ENCODE results near the gene TCOF1. TPM values are rescaled to one million over a fixed set of nuclear protein-coding genes. Genes with fewer than 3 reads are reported as not detected.
"Not testable (repeated sequence)": the region's sequence is repeated elsewhere in the genome, so short reads cannot be mapped to it uniquely, and the experiment has no call there.

Gene TCOF1
- total and polyA plus RNA-seq, 2 donors (not counting 3 experiments of a cell fraction or from before 2014, with no cell fraction given) = 11.2 to 52.0 TPM

- DNase-seq (ENCODE audit: low read depth, low spot score) (no peak), FAIRE-seq (no peak)
- no peaks in the 10 kb centered on the region for H4K20me1 ChIP-seq (replicated peaks; ENCODE audit: control insufficient read depth, extremely low read depth, insufficient read depth, low read length)
- dilution Hi-C loops (cut with MboI; ENCODE audit: extremely low pct_ligation_motif_present, low sequenced_read_pairs) = no loop called here
- no peak overlapping the region for H3K27ac ChIP-seq (ENCODE audit: insufficient read depth, low read depth, low read length)
- H3K36me3 ChIP-seq (ENCODE audit: control insufficient read depth in 2 of 2, extremely low read depth in 1 of 2, insufficient read depth in 2 of 2, low read length in 2 of 2) = no peaks in the 10 kb centered on the region
- CTCF ChIA-PET = interaction anchor here (1.2 to 2.2 kb wide), 2 partner anchors 13 to 25 kb away, joined by 3 to 5 read pairs; no protein-coding TSS in a partner anchor
- H2AFZ ChIP-seq (ENCODE audit: low read depth, low read length) = no peak overlapping the region
- H3K27me3 ChIP-seq (ENCODE audit: control insufficient read depth in 2 of 2, insufficient read depth in 2 of 2, low read length in 2 of 2) = peaks cover 0 to 2% of the 10 kb centered on the region in 2 experiments
- H3K4me3 ChIP-seq (replicated peaks in 1 of 3; ENCODE audit: insufficient read depth in 1 of 3, low read depth in 1 of 3, low read length in 3 of 3) = no peak overlapping the region
- no peaks in the 10 kb centered on the region for H3K9me3 ChIP-seq (replicated peaks; ENCODE audit: control insufficient read depth, insufficient read depth, low read length)
- no peaks in the 10 kb centered on the region for H3K4me1 ChIP-seq (ENCODE audit: control insufficient read depth, extremely low read depth, insufficient read depth, low read length)
- no peaks in the 10 kb centered on the region for H3K79me2 ChIP-seq (ENCODE audit: control insufficient read depth, insufficient read depth, low read length)
- POLR2A ChIA-PET = no interaction called here
- H3K9ac ChIP-seq (replicated peaks; ENCODE audit: extremely low read depth, insufficient read depth, low read length) = no peak overlapping the region
- no TSS peak for BruUV-seq (replicated peaks)
- TF ChIP-seq JUN (IDR thresholded peaks at IDR 0.05; ENCODE audit: borderline replicate concordance, insufficient read depth, insufficient read length, low read depth) (no peak), FOS (IDR thresholded peaks at IDR 0.05; ENCODE audit: borderline replicate concordance, insufficient read depth, low read length) (no peak), POLR2AphosphoS5 (IDR thresholded peaks at IDR 0.05; ENCODE audit: insufficient read depth, low read depth, low read length) (no peak), EZH2 (IDR thresholded peaks at IDR 0.05; ENCODE audit: borderline replicate concordance, low read depth, low read length, severe bottlenecking) (no peak), MYC (IDR thresholded peaks at IDR 0.05; ENCODE audit: low read depth, low read length) (no peak), POLR2A (IDR thresholded peaks at IDR 0.05; ENCODE audit: low read depth, low read length) (no peak), GATA2 (IDR thresholded peaks at IDR 0.05; ENCODE audit: insufficient read depth, insufficient read length, low read depth, low read length) (no peak)
- TF ChIP-seq, protein P1, sequence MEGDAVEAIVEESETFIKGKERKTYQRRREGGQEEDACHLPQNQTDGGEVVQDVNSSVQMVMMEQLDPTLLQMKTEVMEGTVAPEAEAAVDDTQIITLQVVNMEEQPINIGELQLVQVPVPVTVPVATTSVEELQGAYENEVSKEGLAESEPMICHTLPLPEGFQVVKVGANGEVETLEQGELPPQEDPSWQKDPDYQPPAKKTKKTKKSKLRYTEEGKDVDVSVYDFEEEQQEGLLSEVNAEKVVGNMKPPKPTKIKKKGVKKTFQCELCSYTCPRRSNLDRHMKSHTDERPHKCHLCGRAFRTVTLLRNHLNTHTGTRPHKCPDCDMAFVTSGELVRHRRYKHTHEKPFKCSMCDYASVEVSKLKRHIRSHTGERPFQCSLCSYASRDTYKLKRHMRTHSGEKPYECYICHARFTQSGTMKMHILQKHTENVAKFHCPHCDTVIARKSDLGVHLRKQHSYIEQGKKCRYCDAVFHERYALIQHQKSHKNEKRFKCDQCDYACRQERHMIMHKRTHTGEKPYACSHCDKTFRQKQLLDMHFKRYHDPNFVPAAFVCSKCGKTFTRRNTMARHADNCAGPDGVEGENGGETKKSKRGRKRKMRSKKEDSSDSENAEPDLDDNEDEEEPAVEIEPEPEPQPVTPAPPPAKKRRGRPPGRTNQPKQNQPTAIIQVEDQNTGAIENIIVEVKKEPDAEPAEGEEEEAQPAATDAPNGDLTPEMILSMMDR (IDR thresholded peaks at IDR 0.05; ENCODE audit: extremely low read depth in 1 of 2, insufficient read depth in 1 of 2, low read depth in 1 of 2, low read length in 2 of 2) = no peak
- TF ChIP-seq, protein P2, sequence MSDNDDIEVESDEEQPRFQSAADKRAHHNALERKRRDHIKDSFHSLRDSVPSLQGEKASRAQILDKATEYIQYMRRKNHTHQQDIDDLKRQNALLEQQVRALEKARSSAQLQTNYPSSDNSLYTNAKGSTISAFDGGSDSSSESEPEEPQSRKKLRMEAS (IDR thresholded peaks at IDR 0.05; ENCODE audit: insufficient read depth, insufficient read length) = no peak
- no peaks in the 10 kb centered on the region for H3K9me1 ChIP-seq (replicated peaks; ENCODE audit: control insufficient read depth, extremely low read depth, insufficient read depth, low read length)
- intact Hi-C loops (cut with micrococcal nuclease) = no loop called here
- H3K4me2 ChIP-seq (ENCODE audit: insufficient read depth, low read length) = no peak overlapping the region
These were observed 65.3 kb downstream of the TCOF1 start for GRCh38 chr5:150422758-150423157.

GRCh38 chr5:150426165-150426564, 68.7 kb downstream of the TCOF1 start:
- FAIRE-seq; dilution Hi-C loops (cut with MboI; ENCODE audit: extremely low pct_ligation_motif_present, low sequenced_read_pairs); DNase-seq (ENCODE audit: low read depth, low spot score); H3K9me3 ChIP-seq (replicated peaks; ENCODE audit: control insufficient read depth, insufficient read depth, low read length); H3K79me2 ChIP-seq (ENCODE audit: control insufficient read depth, insufficient read depth, low read length); BruUV-seq (replicated peaks); H4K20me1 ChIP-seq (replicated peaks; ENCODE audit: control insufficient read depth, extremely low read depth, insufficient read depth, low read length); POLR2A ChIA-PET; H3K4me1 ChIP-seq (ENCODE audit: control insufficient read depth, extremely low read depth, insufficient read depth, low read length); H3K9ac ChIP-seq (replicated peaks; ENCODE audit: extremely low read depth, insufficient read depth, low read length); H3K9me1 ChIP-seq (replicated peaks; ENCODE audit: control insufficient read depth, extremely low read depth, insufficient read depth, low read length); H3K4me3 ChIP-seq (replicated peaks in 1 of 3; ENCODE audit: insufficient read depth in 1 of 3, low read depth in 1 of 3, low read length in 3 of 3); H3K36me3 ChIP-seq (ENCODE audit: control insufficient read depth in 2 of 2, extremely low read depth in 1 of 2, insufficient read depth in 2 of 2, low read length in 2 of 2); H3K4me2 ChIP-seq (ENCODE audit: insufficient read depth, low read length); H3K27me3 ChIP-seq (ENCODE audit: control insufficient read depth in 2 of 2, insufficient read depth in 2 of 2, low read length in 2 of 2); H3K27ac ChIP-seq (ENCODE audit: insufficient read depth, low read depth, low read length); intact Hi-C loops (cut with micrococcal nuclease); H2AFZ ChIP-seq (ENCODE audit: low read depth, low read length): not testable (repeated sequence)
- CTCF ChIA-PET = interaction anchor here (0.6 kb wide), 1 partner anchor 15 kb away, joined by 3 read pairs; no protein-coding TSS in a partner anchor

Data from endothelial cell of umbilical vein (primary cell).